Breast epithelium (tissue), 3 donors: ENCODE data around the gene MALRD1.

Source experiments
- POLR2A ChIP-seq: fragments of 450-650 bp; IDR thresholded peaks from one replicate; pipeline ENCODE4 v1.6.1; 2016; ENCODE audit warnings: antibody characterized with exemption, mild to moderate bottlenecking, moderate library complexity
- POLR2AphosphoS5 ChIP-seq, 3 donors: sonication (generic); formaldehyde crosslinking; IDR thresholded peaks; one replicate each; pipeline ENCODE4 v1.6.1; 2017; ENCODE audit warnings: antibody characterized with exemption in 3 of 3
- TF ChIP-seq, protein P1 (sequence below), 3 donors: fragments of 450-650 bp; IDR thresholded peaks; one replicate each; pipeline ENCODE4 v1.5.1; 2016 to 2017; ENCODE audit warnings: antibody characterized with exemption in 3 of 3, mild to moderate bottlenecking in 3 of 3, moderate library complexity in 3 of 3

DNA sequence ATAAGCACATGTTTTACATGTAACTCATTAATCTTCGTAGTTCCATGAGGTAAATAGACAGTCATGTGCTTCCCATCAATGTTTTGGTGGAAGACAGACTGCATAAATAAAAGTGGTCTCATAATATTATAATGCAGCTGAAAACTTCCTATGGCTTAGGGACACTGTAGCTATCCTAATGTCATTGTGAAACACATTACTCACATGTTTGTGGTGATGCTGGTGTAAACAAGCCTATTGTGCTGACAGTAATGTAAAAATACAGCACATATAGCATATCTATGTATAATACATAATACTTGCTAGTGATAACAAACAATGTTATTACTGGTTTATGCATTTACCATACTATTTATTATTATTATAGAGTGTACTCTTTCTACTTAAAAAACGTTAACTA lies 730.4 kb downstream of the MALRD1 start:
- no peak for TF ChIP-seq POLR2A
- TF ChIP-seq, protein P1, sequence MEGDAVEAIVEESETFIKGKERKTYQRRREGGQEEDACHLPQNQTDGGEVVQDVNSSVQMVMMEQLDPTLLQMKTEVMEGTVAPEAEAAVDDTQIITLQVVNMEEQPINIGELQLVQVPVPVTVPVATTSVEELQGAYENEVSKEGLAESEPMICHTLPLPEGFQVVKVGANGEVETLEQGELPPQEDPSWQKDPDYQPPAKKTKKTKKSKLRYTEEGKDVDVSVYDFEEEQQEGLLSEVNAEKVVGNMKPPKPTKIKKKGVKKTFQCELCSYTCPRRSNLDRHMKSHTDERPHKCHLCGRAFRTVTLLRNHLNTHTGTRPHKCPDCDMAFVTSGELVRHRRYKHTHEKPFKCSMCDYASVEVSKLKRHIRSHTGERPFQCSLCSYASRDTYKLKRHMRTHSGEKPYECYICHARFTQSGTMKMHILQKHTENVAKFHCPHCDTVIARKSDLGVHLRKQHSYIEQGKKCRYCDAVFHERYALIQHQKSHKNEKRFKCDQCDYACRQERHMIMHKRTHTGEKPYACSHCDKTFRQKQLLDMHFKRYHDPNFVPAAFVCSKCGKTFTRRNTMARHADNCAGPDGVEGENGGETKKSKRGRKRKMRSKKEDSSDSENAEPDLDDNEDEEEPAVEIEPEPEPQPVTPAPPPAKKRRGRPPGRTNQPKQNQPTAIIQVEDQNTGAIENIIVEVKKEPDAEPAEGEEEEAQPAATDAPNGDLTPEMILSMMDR (IDR thresholded peaks at IDR 0.05): no peak
- no peak for TF ChIP-seq POLR2AphosphoS5 (IDR thresholded peaks at IDR 0.05)
